Stimulated activated naive B cell treated with anti-CD40 and anti-IgM and Interleukin-4, amounts not matched to agents 10 μg/mL and 1 μg/mL and 100 μg/mL, for 72 hours (primary cell): ENCODE data around the gene BRSK2.

ENCODE experiments used
- ATAC-seq, 2 donors: fragments of 150-1000 bp; cut with Tn5 transposase; replicated peaks; 2 replicates each; pipeline ENCODE4 v1.10.0; 2021; ENCODE audit warnings: moderate library complexity in 1 of 2
- DNase-seq: peaks from one replicate; pipeline ENCODE4 v3.0.0; 2021
- H3K27ac Mint-ChIP-seq: one replicate; pipeline ENCODE4 v1.8.0; 2022; ENCODE audit warnings: mild to moderate bottlenecking, mixed read lengths
- H3K27me3 Mint-ChIP-seq, 2 donors: one replicate each; pipeline ENCODE4 v1.8.0; 2022; ENCODE audit warnings: mixed read lengths in 2 of 2
- H3K36me3 Mint-ChIP-seq, 2 donors: one replicate each; pipeline ENCODE4 v1.8.0; 2022; ENCODE audit warnings: mixed read lengths in 2 of 2, mild to moderate bottlenecking in 1 of 2
- H3K4me1 Mint-ChIP-seq, 2 donors: one replicate each; pipeline ENCODE4 v1.8.0; 2022; ENCODE audit warnings: mixed read lengths in 2 of 2, mild to moderate bottlenecking in 1 of 2
- H3K4me3 Mint-ChIP-seq, 2 donors: one replicate each; pipeline ENCODE4 v1.8.0; 2022; ENCODE audit warnings: mild to moderate bottlenecking in 2 of 2, mixed read lengths in 2 of 2, moderate library complexity in 1 of 2
- H3K9me3 Mint-ChIP-seq, 2 donors: one replicate each; pipeline ENCODE4 v1.8.0; 2022; ENCODE audit warnings: mixed read lengths in 2 of 2, mild to moderate bottlenecking in 1 of 2

BRSK2 gene

GRCh38 chr11:1392111-1392510 lies 2.4 kb downstream of the BRSK2 start:
- Mint-ChIP-seq H3K27ac (no peak overlapping the region), H3K4me1 (peaks cover 10 to 25% of the 10 kb centered on the region in 2 donors), H3K36me3 (no peaks in the 10 kb centered on the region), H3K27me3 (peaks cover 39 to 61% of the 10 kb centered on the region in 2 donors), H3K4me3 (no peak overlapping the region), H3K9me3 (peaks cover 0 to 2% of the 10 kb centered on the region in 2 donors)
- no peak for ATAC-seq
- DNase-seq: no peak

- no peak overlapping the region for H3K27ac Mint-ChIP-seq
- no peak for DNase-seq
- H3K9me3 Mint-ChIP-seq: peaks cover 0 to 2% of the 10 kb centered on the region in 2 donors
- ATAC-seq: no peak
- H3K36me3 Mint-ChIP-seq: no peaks in the 10 kb centered on the region
- H3K27me3 Mint-ChIP-seq: peaks cover 39 to 57% of the 10 kb centered on the region in 2 donors
- H3K4me1 Mint-ChIP-seq: peaks cover 10 to 21% of the 10 kb centered on the region in 2 donors
- H3K4me3 Mint-ChIP-seq: no peak overlapping the region
Measured at GRCh38 chr11:1392561-1392960, 2.8 kb downstream of the BRSK2 start.

GRCh38 chr11:1393038-1393710 lies 3.4 kb downstream of the BRSK2 start:
- Mint-ChIP-seq H3K4me3 (no peak overlapping the region), H3K9me3 (peaks cover 0 to 2% of the 10 kb centered on the region in 2 donors), H3K27me3 (peaks cover 39 to 50% of the 10 kb centered on the region in 2 donors), H3K27ac (no peak overlapping the region), H3K36me3 (no peaks in the 10 kb centered on the region), H3K4me1 (peaks cover 10 to 16% of the 10 kb centered on the region in 2 donors)
- DNase-seq (no peak), ATAC-seq (no peak)

GRCh38 chr11:1394936-1395772 lies 5.4 kb downstream of the BRSK2 start:
- Mint-ChIP-seq H3K27ac (no peak overlapping the region), H3K4me3 (no peak overlapping the region), H3K4me1 (peaks cover 7 to 8% of the 10 kb centered on the region in 2 donors), H3K36me3 (no peaks in the 10 kb centered on the region), H3K9me3 (peaks cover 0 to 2% of the 10 kb centered on the region in 2 donors), H3K27me3 (peaks cover 36 to 42% of the 10 kb centered on the region in 2 donors)
- DNase-seq (no peak), ATAC-seq (no peak)

GRCh38 chr11:1395773-1396374 lies 6.1 kb downstream of the BRSK2 start:
- Mint-ChIP-seq H3K4me3 (no peak overlapping the region), H3K27me3 (peaks cover 38 to 48% of the 10 kb centered on the region in 2 donors), H3K27ac (no peak overlapping the region), H3K36me3 (no peaks in the 10 kb centered on the region), H3K9me3 (peaks cover 0 to 2% of the 10 kb centered on the region in 2 donors), H3K4me1 (peaks cover 7 to 8% of the 10 kb centered on the region in 2 donors)
- no peak for DNase-seq
- ATAC-seq: no peak

- peaks cover 3% of the 10 kb centered on the region in 2 donors for H3K4me1 Mint-ChIP-seq
- H3K36me3 Mint-ChIP-seq: no peaks in the 10 kb centered on the region
- ATAC-seq: no peak
- peaks cover 0 to 2% of the 10 kb centered on the region in 2 donors for H3K9me3 Mint-ChIP-seq
- no peak overlapping the region for H3K27ac Mint-ChIP-seq
- no peak overlapping the region for H3K4me3 Mint-ChIP-seq
- H3K27me3 Mint-ChIP-seq: peaks cover 38 to 48% of the 10 kb centered on the region in 2 donors
- no peak for DNase-seq
Measured at GRCh38 chr11:1396375-1396841, 6.7 kb downstream of the BRSK2 start.

- H3K27ac Mint-ChIP-seq: no peak overlapping the region
- ATAC-seq (no peak), DNase-seq (no peak)
- no peaks in the 10 kb centered on the region for H3K4me1 Mint-ChIP-seq
- H3K9me3 Mint-ChIP-seq: peaks cover 0 to 2% of the 10 kb centered on the region in 2 donors
- peaks cover 31 to 40% of the 10 kb centered on the region in 2 donors for H3K27me3 Mint-ChIP-seq
- no peaks in the 10 kb centered on the region for H3K36me3 Mint-ChIP-seq
- H3K4me3 Mint-ChIP-seq: no peak overlapping the region
Measured at GRCh38 chr11:1397146-1397861, 7.6 kb downstream of the BRSK2 start.

GRCh38 chr11:1397862-1398527 lies 8.3 kb downstream of the BRSK2 start:
- no peaks in the 10 kb centered on the region for H3K36me3 Mint-ChIP-seq
- no peak overlapping the region for H3K4me3 Mint-ChIP-seq
- no peak for ATAC-seq
- peaks cover 28 to 33% of the 10 kb centered on the region in 2 donors for H3K27me3 Mint-ChIP-seq
- H3K4me1 Mint-ChIP-seq: peaks cover 0 to 2% of the 10 kb centered on the region in 2 donors
- peaks cover 0 to 2% of the 10 kb centered on the region in 2 donors for H3K9me3 Mint-ChIP-seq
- no peak for DNase-seq
- no peak overlapping the region for H3K27ac Mint-ChIP-seq

- Mint-ChIP-seq H3K9me3 (no peaks in the 10 kb centered on the region), H3K36me3 (no peaks in the 10 kb centered on the region), H3K27me3 (peaks cover 21 to 26% of the 10 kb centered on the region in 2 donors), H3K4me3 (no peak overlapping the region), H3K27ac (no peak overlapping the region), H3K4me1 (peaks cover 0 to 2% of the 10 kb centered on the region in 2 donors)
- DNase-seq: no peak
- no peak for ATAC-seq
Measured at GRCh38 chr11:1398528-1399235, 8.9 kb downstream of the BRSK2 start.

- ATAC-seq (no peak), DNase-seq (no peak)
- H3K4me3 Mint-ChIP-seq: no peak overlapping the region
- no peak overlapping the region for H3K27ac Mint-ChIP-seq
- no peaks in the 10 kb centered on the region for H3K36me3 Mint-ChIP-seq
- peaks cover 20 to 30% of the 10 kb centered on the region in 2 donors for H3K27me3 Mint-ChIP-seq
- peaks cover 0 to 2% of the 10 kb centered on the region in 2 donors for H3K4me1 Mint-ChIP-seq
- H3K9me3 Mint-ChIP-seq: no peaks in the 10 kb centered on the region
Measured at GRCh38 chr11:1399386-1400316, 9.9 kb downstream of the BRSK2 start.

GRCh38 chr11:1400317-1401170 lies 10.8 kb downstream of the BRSK2 start:
- peaks cover 0 to 2% of the 10 kb centered on the region in 2 donors for H3K4me1 Mint-ChIP-seq
- no peaks in the 10 kb centered on the region for H3K9me3 Mint-ChIP-seq
- no peak overlapping the region for H3K27ac Mint-ChIP-seq
- peaks cover 20 to 35% of the 10 kb centered on the region in 2 donors for H3K27me3 Mint-ChIP-seq
- no peak for DNase-seq
- no peaks in the 10 kb centered on the region for H3K36me3 Mint-ChIP-seq
- ATAC-seq: no peak
- H3K4me3 Mint-ChIP-seq: no peak overlapping the region

- Mint-ChIP-seq H3K4me1 (peaks cover 0 to 2% of the 10 kb centered on the region in 2 donors), H3K4me3 (no peak overlapping the region), H3K27ac (no peak overlapping the region), H3K27me3 (peaks cover 15 to 33% of the 10 kb centered on the region in 2 donors), H3K9me3 (no peaks in the 10 kb centered on the region), H3K36me3 (no peaks in the 10 kb centered on the region)
- DNase-seq: no peak
- no peak for ATAC-seq
Measured at GRCh38 chr11:1401171-1401445, 11.4 kb downstream of the BRSK2 start.
